Stimulated activated naive CD4-positive, alpha-beta T cell (primary cell): ENCODE measurements around the gene TRMT112.
A peak's percentile ranks its signal among the peaks of the same experiment; 100 is the strongest.

ENCODE experiments used
- DNase-seq, 6 experiments: peaks; one replicate each; lab custom pipeline; 2025; lab: John Stamatoyannopoulos, UW

The TRMT112 gene

DNA sequence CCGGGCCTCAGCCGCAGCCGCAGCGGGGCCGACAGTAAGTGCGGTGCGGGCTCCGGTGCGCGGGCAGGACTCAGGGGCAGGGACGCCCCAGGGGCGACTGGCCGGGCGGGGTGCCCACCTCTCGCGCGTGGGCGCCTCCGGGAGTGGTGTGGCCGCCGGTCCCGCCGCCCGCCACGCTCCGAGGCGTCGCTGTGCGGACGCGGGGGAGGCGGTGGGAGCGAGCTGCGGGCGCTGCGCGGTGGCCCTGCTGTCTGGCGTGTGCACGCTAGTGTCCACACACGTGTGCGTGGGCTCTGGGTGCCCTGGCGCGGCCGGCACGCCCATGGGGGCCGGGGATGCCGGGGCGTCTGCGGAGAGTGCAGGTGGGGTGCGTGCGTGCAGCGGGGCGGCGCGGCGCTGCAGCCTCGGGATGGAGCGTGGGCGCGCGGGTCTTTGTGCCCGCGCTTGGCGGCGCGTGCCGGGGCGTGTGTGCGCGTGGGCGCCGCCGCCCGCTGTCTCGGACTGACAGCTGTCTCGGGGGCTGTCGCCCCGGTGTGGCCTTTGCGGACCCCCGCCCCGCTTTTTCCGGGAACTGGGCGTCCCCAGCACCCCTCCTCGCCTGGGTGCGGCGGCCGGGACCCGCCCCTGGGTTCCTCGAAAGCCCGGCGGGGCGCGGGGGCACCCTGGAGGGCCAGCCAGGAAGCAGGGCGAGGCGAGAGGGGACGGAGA, 25.5 kb downstream of the TRMT112 start:
- peak in 1 of 6 experiments; percentile 19 for DNase-seq

DNA sequence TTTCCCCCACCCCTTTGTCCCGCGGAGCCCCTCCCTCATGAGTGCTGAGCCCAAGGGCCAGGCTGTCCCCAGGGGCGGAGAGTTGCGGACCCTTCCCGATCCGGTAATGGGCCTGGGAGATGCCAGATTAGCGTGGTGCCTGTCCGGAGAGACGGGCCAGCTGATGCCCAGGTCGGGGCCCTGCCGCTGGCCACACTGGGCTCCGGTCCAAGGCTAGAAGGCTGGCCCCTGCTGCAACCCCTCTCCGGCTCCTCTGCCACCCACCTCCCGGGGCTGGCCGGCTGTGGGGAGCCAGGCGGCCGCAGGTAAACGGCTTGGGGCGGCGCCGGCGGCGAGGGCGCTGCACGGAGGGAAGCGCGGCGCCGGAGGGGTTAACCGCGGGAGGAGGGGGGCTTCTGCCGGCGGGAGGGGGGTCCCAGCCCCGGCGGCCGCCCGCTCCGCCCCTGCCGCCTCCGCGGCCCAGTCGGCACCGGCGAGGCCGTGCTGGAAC, 26.1 kb downstream of the TRMT112 start, which contains the start of gene KCNK4:
Gene KCNK4 (plus strand): TSS at position 41 of the 490 bp plus-strand sequence. CDS start 1,717 bp downstream, outside the sequence.
- no peak for DNase-seq

DNA sequence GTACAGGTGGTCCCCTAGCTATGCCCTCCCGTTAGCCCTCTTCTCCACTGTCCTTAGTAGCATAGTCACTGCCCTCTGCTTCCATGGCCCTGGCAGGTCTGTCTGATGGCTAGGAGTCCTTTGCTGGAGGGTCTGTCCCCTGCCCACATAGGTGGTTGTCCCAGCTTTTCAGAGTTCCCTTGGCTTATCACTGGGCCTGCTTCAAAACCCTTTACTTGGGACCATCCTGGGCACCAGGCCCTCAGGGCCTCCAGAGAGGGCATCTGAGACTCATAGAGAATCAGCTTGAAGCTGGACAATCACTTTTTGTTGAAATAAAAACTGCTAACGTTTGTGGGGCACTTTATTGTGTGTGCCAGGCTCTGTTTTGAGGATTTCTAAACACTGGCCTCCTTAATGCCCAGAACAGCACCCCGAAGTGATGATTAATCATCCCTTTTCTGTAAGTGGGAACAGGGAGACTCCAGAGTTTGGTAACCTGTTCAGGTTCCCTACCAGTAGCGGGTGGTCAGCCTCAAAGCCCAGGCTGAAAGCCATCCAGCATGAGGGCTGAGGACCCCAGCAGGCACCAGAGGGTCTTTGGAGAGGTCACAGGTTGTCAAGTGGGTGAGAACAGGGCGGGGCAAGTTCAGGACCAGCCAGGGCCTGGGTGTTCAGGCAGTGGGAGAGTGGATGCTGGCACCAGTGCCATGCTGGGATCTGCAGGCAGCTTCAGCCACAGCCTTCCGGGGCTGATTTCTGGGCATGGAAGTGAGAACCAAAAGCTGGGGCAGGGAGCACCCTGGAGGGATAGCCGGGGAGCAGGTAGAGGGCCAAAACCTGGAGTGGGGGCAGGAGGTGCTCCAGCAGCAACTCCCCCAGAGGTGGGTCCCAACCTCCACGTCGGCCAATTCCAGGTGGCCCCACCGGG, 26.8 kb downstream of the TRMT112 start:
- no peak for DNase-seq

DNA sequence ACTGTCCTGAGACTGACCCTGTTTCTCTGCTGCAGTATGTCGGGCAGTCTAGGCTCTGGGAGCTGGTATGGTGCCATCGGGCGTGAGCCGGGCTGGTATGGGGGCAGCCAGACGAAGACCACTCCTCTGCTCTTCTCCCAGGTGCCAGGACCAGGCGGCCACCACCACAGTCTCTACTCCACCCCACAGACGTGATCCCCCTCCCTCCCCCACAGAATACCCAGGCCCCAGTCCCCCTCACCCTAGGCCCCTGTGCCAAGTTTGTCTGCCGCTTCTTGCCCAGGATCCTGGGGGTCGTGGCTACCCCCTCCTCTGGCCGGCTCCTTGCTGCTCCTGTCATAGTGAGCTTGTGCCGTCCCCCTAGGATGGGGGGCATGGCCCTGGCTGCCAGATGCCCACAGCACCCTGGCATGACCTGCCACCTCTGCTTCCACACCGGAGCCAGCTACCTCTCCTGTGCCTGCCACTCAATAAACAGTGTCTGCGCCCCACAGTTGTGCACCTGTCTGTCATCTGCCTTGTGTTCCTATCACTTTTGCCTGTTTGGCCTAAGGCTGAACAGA, 28.3 kb downstream of the TRMT112 start:
- DNase-seq = no peak

DNA sequence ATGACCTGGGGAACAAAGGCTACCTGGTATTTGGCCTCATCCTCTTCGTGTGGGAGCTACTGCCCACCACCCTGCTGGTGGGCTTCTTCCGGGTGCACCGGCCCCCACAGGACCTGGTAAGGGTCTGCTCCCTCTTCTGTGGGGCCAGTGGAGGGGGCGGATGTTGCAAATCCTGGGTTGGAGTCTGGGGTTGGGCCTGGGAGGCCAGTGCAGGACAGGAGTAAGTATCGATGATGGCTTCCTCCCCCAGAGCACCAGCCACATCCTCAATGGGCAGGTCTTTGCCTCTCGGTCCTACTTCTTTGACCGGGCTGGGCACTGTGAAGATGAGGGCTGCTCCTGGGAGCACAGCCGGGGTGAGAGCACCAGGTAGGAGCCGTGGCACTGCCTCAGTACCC, 29.0 kb downstream of the TRMT112 start:
- no peak for DNase-seq

DNA sequence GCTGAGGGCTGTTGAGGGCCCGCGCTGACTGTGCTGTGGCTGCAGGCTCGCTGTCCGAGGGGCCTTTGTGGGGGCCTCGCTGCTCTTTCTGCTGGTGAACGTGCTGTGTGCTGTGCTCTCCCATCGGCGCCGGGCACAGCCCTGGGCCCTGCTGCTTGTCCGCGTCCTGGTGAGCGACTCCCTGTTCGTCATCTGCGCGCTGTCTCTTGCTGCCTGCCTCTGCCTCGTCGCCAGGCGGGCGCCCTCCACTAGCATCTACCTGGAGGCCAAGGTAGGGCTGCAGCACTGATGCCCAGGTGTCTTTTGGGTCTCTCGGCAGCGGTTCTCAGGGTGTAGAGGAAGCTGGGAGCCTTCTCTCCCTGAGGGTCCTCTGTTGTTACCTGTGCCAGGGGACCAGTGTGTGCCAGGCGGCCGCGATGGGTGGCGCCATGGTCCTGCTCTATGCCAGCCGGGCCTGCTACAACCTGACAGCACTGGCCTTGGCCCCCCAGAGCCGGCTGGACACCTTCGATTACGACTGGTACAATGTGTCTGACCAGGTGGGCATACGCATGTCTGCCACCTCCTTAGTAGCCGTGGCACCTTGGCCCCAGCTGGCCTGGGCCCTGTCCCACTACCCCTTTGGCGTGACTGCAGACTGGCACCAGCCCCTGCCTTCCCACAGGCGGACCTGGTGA, 29.5 kb downstream of the TRMT112 start:
- no peak for DNase-seq

DNA sequence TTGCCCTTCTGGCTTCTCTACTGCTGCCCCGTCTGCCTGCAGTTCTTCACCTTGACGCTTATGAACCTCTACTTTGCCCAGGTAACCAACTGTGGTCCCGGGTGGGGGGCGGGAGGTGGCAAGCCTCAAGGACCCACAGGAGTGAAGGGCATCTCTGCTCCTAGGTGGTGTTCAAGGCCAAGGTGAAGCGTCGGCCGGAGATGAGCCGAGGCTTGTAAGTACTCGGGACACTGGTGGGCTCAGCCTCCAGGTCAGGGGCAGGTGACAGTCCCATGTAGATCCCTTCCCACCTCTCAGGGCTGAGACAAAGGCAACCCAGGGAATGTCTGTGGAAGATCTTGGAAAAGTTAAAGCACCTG, 30.6 kb downstream of the TRMT112 start:
- DNase-seq = no peak

DNA sequence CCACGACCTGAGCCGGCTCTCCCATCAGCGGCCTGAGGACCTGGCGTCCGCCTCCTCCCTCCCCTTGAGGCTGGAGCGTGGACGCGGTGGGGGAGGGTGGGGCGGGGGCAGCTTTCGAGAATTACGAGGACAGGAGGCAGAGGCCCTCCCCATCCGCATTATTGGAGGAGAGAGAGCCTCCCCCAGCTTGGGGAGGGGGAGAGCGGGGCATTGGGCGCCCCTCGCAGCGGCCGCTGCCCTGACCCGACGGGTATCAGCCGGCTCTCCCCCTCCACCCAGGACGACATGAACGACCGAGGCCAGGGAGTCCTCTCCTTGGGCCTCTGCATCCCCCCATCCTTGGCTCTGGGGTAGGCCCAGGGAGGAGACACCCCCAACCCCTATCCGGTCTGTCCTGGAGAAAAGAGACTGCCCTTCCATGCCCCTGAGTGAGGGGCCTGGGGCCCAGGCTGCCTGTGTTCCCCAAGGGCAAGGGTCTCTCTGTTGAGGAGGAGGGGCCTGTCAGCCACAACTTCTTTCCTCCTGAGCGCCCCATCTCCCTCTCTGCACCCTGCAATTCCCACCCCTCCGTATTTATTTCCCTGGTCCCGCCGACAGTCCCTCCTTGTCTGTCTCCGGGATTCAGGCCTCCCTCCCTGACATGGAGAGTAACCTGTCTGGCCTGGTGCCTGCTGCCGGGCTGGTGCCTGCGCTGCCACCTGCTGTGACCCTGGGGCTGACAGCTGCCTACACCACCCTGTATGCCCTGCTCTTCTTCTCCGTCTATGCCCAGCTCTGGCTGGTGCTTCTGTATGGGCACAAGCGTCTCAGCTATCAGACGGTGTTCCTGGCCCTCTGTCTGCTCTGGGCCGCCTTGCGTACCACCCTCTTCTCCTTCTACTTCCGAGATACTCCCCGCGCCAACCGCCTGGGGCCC, 31.2 kb downstream of the TRMT112 start:
- DNase-seq = no peak

DNA sequence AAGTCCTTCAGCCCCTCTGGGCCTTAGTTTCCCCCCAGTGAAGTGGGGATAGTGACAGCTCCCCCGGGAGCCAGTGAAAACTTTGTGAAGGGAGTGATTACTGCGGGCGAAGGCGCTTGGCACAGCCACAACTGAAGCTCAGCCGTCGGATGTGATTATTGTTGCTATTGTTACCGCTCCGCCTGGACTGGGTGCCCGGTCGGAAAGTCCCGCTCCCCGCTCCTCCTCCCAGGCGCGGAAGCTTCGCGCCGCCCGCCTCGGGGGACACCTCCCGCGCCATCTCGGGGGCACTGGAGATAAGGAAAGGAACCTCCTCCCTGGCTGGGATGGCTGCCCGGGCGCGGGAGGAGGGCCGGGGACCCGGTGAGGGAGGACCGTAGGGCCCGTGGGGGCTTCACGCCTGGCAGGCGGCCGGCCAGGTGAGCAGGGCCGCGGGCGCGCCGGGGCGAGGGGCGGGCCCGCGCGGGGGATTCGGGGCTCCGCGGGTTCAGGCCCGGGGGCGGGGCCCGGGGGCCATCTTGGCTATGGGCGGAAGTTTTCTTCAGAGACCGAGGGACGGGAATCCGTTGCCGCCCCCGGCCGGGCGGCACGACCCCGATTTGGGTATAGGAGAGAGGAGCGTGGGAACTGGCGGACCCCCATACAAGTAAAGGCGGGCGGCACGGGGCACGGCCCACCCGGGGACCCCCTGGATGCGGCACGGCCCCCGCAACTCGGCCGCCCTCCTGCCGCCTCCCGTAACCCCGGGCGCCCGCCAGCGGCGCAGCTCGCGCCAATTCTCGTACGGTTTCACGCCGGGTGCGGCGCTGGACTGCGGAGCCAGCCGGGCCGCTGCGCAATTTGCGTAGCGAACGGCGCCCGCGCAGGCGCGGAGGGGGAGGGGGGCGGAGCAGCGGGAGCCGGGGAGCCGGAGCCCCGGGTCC, 32.1 kb downstream of the TRMT112 start, which contains the start of gene GPR137:
Gene GPR137 (plus strand): TSS at position 887 of the 923 bp plus-strand sequence. CDS start 677 bp downstream, outside the sequence.
- DNase-seq = peak; percentile 83 to 99 (median 92)

DNA sequence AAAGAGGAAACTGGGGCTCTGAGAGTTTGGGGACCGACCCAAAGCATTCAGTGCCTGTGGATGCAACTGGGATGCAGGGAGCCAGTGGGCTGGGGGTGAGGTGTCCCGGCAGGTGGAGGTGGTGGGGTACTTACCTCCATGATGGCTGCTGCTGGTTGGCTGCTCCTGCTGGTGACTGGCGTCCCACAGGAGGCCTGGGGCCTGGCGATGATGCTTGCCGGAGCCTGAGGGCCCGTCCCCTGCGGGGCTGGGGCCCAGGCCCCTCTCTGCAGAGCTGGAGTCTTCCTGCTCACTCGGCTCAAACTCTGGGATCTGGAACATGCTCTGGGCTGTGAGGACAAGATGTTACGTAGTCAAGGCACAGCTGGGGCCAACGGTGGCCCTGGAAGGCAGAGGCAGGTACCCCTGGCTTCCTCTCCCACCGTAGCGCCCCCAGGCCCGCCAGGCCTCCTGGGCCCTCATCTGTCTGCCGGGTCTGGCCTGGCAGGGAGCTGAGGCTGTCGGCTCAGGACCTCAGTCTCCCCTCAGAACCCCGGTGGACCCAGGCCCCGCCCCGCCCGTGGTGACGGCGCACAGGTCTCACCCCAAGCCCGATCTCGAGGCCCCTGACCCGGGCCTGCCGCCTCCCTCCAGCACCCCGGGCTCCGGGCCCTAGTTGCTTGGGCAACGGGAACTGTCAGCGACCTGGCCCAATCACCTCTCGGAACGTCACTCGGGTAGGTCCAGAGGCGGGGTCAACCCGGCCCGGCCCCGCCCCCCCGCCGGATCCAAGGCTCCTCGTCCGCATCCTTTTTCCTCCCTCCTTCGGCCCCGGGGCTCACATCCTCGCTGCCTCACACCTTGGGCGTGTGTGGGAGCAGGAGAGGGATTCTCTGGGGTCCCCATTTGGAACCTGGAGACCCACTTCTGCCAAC, 33.1 kb downstream of the TRMT112 start, which contains the start of gene BAD:
Gene BAD (minus strand): TSS at position 618 of the 914 bp plus-strand sequence. CDS start 297 bp downstream, at position 321.
- DNase-seq = peak; percentile 80 to 92 (median 90)

DNA sequence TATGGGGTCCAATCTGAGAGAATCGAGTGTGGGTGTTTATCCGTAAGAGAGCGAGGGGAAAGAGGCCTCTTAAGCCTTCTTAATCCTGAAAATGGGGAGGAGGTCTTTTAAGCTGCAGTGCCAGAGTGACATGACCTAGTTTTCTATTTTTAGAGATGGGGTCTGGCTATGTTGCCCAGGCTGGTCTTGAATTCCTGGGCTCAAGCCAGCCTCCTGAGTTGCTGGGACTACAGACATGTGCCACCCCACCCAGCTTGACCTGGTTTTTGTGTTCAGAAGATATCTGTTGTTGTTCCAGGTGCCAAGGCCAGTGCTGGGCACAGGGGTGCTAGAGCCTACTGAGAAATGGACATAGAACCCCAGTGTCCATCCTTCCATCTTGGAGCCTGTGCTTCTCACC, 34.3 kb downstream of the TRMT112 start:
- no peak for DNase-seq

DNA sequence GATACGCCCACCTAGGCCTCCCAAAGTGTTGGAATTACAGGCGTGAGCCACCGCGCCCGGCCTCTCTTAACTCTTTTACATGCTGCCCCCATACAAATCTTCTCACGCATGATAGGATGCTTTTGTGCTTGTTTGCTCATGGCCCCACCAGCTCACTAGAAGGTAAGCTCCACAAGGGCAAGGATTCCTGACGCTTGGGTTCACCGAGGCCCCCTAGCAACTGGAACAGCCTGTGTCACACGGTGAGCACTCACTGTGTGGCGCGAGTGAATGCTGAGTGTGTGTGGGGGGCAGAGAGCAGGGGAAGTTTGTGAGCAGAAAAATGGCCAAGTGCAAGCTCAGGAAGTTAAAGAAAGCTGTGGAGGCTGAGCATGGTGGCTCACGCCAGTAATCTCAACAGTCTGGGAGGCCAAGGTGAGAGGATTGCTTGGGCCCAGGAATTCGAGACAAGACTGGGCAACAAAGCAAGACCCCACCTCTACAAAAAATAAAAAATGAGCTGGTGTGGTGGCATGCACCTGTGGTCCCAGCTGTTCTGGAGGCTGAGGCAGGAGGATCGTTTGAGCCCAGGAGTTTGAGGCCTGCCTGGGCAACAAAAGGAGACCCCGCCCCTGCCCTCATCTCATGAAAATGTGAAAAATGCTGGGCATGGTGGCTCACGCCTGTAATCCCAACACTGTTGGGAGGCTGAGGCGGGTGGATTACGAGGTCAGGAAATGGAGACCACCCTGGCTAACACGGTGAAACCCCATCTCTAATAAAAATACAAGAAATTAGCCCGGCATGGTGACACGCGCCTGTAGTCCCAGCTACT, 35.2 kb downstream of the TRMT112 start:
- DNase-seq = no peak

DNA sequence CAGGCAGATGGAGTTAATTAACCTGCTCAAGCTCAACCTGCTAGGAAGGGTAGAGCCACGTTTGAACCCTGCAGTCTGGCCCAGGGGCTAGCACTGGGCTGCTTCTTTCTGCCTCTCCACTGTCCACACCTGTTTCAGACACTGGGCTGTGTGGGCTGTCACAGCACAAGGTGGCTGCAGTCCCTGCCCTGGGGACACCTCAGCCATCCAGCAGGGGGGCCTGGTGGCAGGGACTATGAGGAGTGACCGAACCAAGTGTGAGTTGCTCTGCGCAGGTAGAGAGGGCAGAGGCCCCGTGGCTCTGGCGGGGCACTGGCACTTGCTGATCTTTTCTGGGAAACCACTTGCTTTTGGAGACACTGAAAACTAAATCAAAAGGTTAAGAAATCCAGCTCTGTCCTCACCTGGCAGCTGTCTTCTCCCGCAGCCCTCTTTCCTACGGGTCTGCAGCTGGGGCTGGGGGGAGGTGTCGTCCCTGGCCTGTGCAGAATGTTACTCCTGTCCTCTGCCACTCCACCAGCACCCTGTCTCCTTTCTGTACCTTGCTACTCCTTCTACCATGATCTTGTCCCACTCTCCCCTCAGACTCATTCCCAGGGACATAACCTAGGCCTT, 38.7 kb downstream of the TRMT112 start:
- no peak for DNase-seq

DNA sequence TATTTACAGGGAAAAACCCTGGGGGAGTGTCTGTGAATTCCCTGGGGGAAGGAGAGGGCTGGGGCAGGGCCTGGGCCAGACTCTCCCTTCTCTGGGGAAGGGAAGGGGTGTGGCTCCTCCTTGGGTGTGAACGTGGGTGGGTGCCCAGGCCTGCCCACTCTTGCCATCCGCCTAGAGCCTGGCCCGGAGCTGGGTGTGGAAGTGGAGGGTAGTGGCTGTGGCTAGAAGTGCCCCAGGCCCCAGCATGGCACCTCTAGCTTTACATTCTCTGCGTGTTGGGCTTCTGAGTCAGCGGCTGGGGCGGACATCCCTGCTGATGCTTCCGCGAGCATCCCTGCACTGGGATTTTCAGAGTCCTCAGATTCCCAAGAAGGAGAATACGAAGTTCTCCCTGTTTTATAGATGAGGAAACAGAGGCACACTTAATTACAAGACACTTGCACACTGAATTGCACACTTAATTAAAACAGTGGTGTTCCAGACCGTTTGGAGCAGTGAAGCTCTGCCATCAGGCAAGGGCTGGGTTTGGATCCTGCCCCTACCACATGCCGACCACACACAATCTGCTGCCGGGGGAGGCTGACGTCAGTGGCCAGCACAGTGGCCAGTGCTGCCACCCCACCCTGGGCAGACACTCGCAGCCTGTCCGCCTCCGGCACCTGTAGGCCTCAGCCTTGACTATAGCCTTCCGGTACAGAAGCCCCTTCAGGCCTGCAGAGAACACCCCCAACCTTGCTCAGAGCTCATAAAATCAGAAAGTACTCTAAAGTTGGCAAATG, 40.5 kb downstream of the TRMT112 start:
- no peak for DNase-seq

DNA sequence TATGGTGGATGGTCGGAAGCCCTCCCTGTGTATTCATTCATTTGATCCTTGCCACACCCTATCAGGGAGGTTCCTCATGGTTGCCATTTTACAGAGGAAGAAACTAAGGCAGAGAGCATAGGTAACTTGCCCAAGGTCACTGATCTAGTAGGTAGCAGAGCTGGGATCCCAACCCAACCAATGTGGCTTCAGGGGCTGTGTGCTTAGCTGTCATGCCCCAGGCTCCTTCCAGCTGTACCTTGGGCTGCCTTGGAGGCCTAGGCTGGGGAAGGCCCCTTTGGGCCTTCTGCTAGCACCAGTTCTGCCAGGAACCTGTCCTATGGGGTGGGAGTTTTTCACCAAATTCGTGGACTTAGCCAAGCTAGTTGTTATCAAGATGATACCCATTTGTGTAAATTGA, 41.5 kb downstream of the TRMT112 start:
- DNase-seq = no peak

DNA sequence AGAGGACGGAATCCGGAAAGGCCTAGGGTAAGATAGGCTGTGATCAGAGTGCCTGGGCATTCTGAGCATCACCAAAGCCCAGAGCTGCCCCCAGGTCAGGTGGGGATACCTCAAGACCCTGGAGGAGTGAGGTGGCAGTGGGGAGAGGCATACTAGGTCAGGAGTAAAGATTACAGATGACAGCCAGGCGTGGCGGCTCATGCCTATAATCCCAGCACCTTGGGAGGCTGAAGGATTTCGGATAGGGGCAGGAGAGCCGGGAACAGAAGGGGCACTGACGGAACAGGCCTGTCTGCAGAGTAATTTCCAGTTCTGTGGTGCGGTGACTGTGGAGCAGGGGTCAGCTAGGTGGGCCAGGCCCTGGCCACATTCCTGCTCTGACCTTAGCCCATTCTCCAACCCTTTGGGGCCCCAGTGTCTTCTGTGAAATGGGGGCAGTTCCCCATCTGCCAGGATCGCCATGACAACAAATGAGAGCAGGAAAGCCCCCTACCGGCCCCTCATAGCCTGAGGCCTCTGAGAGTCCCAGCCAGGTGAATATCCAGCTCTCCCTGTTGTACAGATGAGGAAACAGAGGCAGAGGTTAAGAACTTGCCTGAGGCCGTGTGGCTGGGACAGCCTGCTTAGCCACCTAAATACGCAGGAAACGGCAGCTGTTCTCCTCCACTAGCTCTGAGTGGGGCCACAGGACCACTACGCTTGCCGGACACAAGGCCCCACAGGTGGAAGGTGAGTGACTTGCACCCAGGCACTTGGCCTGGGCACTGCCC, 42.1 kb downstream of the TRMT112 start:
- no peak for DNase-seq
